ENCODE results near the gene PGM1.

- TF ChIP-seq, protein P1, sequence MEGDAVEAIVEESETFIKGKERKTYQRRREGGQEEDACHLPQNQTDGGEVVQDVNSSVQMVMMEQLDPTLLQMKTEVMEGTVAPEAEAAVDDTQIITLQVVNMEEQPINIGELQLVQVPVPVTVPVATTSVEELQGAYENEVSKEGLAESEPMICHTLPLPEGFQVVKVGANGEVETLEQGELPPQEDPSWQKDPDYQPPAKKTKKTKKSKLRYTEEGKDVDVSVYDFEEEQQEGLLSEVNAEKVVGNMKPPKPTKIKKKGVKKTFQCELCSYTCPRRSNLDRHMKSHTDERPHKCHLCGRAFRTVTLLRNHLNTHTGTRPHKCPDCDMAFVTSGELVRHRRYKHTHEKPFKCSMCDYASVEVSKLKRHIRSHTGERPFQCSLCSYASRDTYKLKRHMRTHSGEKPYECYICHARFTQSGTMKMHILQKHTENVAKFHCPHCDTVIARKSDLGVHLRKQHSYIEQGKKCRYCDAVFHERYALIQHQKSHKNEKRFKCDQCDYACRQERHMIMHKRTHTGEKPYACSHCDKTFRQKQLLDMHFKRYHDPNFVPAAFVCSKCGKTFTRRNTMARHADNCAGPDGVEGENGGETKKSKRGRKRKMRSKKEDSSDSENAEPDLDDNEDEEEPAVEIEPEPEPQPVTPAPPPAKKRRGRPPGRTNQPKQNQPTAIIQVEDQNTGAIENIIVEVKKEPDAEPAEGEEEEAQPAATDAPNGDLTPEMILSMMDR (IDR thresholded peaks at IDR 0.05) = no peak
- TF ChIP-seq POLR2A (IDR thresholded peaks at IDR 0.05) = no peak
Measured at GRCh38 chr1:63612971-63613370, 19.8 kb downstream of the PGM1 start.

Measured in thyroid gland (tissue), 4 donors.